ENCODE data around the gene SLC6A15.

SLC6A15 gene

GRCh38 chr12:84920331-84920730 lies 7.7 kb upstream of the SLC6A15 start:
- no peaks in the 10 kb centered on the region for H3K4me1 ChIP-seq (ENCODE audit: control insufficient read depth, insufficient read depth, low read length, poor library complexity, severe bottlenecking)
- no peak overlapping the region for H3K4me3 ChIP-seq (ENCODE audit: insufficient read depth, low read depth, low read length, poor library complexity, severe bottlenecking)
- no peaks in the 10 kb centered on the region for H3K9me3 ChIP-seq (ENCODE audit: control insufficient read depth, low read length)
- no peak for DNase-seq
- H3K27ac ChIP-seq (ENCODE audit: insufficient read depth, low read length, poor library complexity, severe bottlenecking) = no peak overlapping the region
- H3K27me3 ChIP-seq (replicated peaks; ENCODE audit: control insufficient read depth, insufficient read depth, low read length, poor library complexity, severe bottlenecking) = no peaks in the 10 kb centered on the region
- H3K36me3 ChIP-seq (ENCODE audit: control insufficient read depth, insufficient read depth, low read length) = no peaks in the 10 kb centered on the region

- no peaks in the 10 kb centered on the region for H3K4me1 ChIP-seq (ENCODE audit: control insufficient read depth, insufficient read depth, low read length, poor library complexity, severe bottlenecking)
- no peaks in the 10 kb centered on the region for H3K36me3 ChIP-seq (ENCODE audit: control insufficient read depth, insufficient read depth, low read length)
- H3K27me3 ChIP-seq (replicated peaks; ENCODE audit: control insufficient read depth, insufficient read depth, low read length, poor library complexity, severe bottlenecking) = no peaks in the 10 kb centered on the region
- no peak overlapping the region for H3K4me3 ChIP-seq (ENCODE audit: insufficient read depth, low read depth, low read length, poor library complexity, severe bottlenecking)
- H3K9me3 ChIP-seq (ENCODE audit: control insufficient read depth, low read length) = no peaks in the 10 kb centered on the region
- DNase-seq = no peak
- H3K27ac ChIP-seq (ENCODE audit: insufficient read depth, low read length, poor library complexity, severe bottlenecking) = no peak overlapping the region
These were observed 6.7 kb upstream of the SLC6A15 start for GRCh38 chr12:84919271-84919670.

GRCh38 chr12:84913129-84913515 lies 523 bp upstream of the SLC6A15 start:
- Histone ChIP-seq H3K36me3 (ENCODE audit: control insufficient read depth, insufficient read depth, low read length) (no peaks in the 10 kb centered on the region), H3K4me1 (ENCODE audit: control insufficient read depth, insufficient read depth, low read length, poor library complexity, severe bottlenecking) (no peaks in the 10 kb centered on the region), H3K27me3 (replicated peaks; ENCODE audit: control insufficient read depth, insufficient read depth, low read length, poor library complexity, severe bottlenecking) (no peaks in the 10 kb centered on the region), H3K9me3 (ENCODE audit: control insufficient read depth, low read length) (no peaks in the 10 kb centered on the region), H3K4me3 (ENCODE audit: insufficient read depth, low read depth, low read length, poor library complexity, severe bottlenecking) (no peak overlapping the region), H3K27ac (ENCODE audit: insufficient read depth, low read length, poor library complexity, severe bottlenecking) (no peak overlapping the region)
- no peak for DNase-seq

- H3K27me3 ChIP-seq (replicated peaks; ENCODE audit: control insufficient read depth, insufficient read depth, low read length, poor library complexity, severe bottlenecking) = no peaks in the 10 kb centered on the region
These were observed 1.1 kb downstream of the SLC6A15 start for GRCh38 chr12:84911271-84912197.

GRCh38 chr12:84910549-84911241 lies 1.9 kb downstream of the SLC6A15 start:
- Histone ChIP-seq H3K9me3 (ENCODE audit: control insufficient read depth, low read length) (no peaks in the 10 kb centered on the region), H3K4me1 (ENCODE audit: control insufficient read depth, insufficient read depth, low read length, poor library complexity, severe bottlenecking) (no peaks in the 10 kb centered on the region), H3K4me3 (ENCODE audit: insufficient read depth, low read depth, low read length, poor library complexity, severe bottlenecking) (no peak overlapping the region), H3K36me3 (ENCODE audit: control insufficient read depth, insufficient read depth, low read length) (no peaks in the 10 kb centered on the region), H3K27ac (ENCODE audit: insufficient read depth, low read length, poor library complexity, severe bottlenecking) (no peak overlapping the region), H3K27me3 (replicated peaks; ENCODE audit: control insufficient read depth, insufficient read depth, low read length, poor library complexity, severe bottlenecking) (no peaks in the 10 kb centered on the region)
- no peak for DNase-seq

More at GRCh38 chr12:84911271-84912197, 1.1 kb downstream of the SLC6A15 start:
- DNase-seq = no peak
- H3K36me3 ChIP-seq (ENCODE audit: control insufficient read depth, insufficient read depth, low read length) = no peaks in the 10 kb centered on the region
- no peaks in the 10 kb centered on the region for H3K4me1 ChIP-seq (ENCODE audit: control insufficient read depth, insufficient read depth, low read length, poor library complexity, severe bottlenecking)
- H3K27ac ChIP-seq (ENCODE audit: insufficient read depth, low read length, poor library complexity, severe bottlenecking) = no peak overlapping the region
- no peak overlapping the region for H3K4me3 ChIP-seq (ENCODE audit: insufficient read depth, low read depth, low read length, poor library complexity, severe bottlenecking)
- no peaks in the 10 kb centered on the region for H3K9me3 ChIP-seq (ENCODE audit: control insufficient read depth, low read length)

GRCh38 chr12:84904051-84904450 lies 8.5 kb downstream of the SLC6A15 start:
- no peak overlapping the region for H3K4me3 ChIP-seq (ENCODE audit: insufficient read depth, low read depth, low read length, poor library complexity, severe bottlenecking)
- no peak overlapping the region for H3K27ac ChIP-seq (ENCODE audit: insufficient read depth, low read length, poor library complexity, severe bottlenecking)
- H3K4me1 ChIP-seq (ENCODE audit: control insufficient read depth, insufficient read depth, low read length, poor library complexity, severe bottlenecking) = no peaks in the 10 kb centered on the region
- no peaks in the 10 kb centered on the region for H3K36me3 ChIP-seq (ENCODE audit: control insufficient read depth, insufficient read depth, low read length)
- H3K27me3 ChIP-seq (replicated peaks; ENCODE audit: control insufficient read depth, insufficient read depth, low read length, poor library complexity, severe bottlenecking) = no peaks in the 10 kb centered on the region
- no peak for DNase-seq
- no peaks in the 10 kb centered on the region for H3K9me3 ChIP-seq (ENCODE audit: control insufficient read depth, low read length)

- Histone ChIP-seq H3K4me3 (ENCODE audit: insufficient read depth, low read depth, low read length, poor library complexity, severe bottlenecking) (no peak overlapping the region), H3K36me3 (ENCODE audit: control insufficient read depth, insufficient read depth, low read length) (no peaks in the 10 kb centered on the region), H3K27ac (ENCODE audit: insufficient read depth, low read length, poor library complexity, severe bottlenecking) (no peak overlapping the region), H3K27me3 (replicated peaks; ENCODE audit: control insufficient read depth, insufficient read depth, low read length, poor library complexity, severe bottlenecking) (no peaks in the 10 kb centered on the region), H3K9me3 (ENCODE audit: control insufficient read depth, low read length) (no peaks in the 10 kb centered on the region), H3K4me1 (ENCODE audit: control insufficient read depth, insufficient read depth, low read length, poor library complexity, severe bottlenecking) (no peaks in the 10 kb centered on the region)
- DNase-seq = no peak
These were observed 21.3 kb downstream of the SLC6A15 start for GRCh38 chr12:84891106-84891838.

- Histone ChIP-seq H3K4me1 (ENCODE audit: control insufficient read depth, insufficient read depth, low read length, poor library complexity, severe bottlenecking) (no peaks in the 10 kb centered on the region), H3K27ac (ENCODE audit: insufficient read depth, low read length, poor library complexity, severe bottlenecking) (no peak overlapping the region), H3K4me3 (ENCODE audit: insufficient read depth, low read depth, low read length, poor library complexity, severe bottlenecking) (no peak overlapping the region), H3K36me3 (ENCODE audit: control insufficient read depth, insufficient read depth, low read length) (no peaks in the 10 kb centered on the region), H3K27me3 (replicated peaks; ENCODE audit: control insufficient read depth, insufficient read depth, low read length, poor library complexity, severe bottlenecking) (no peaks in the 10 kb centered on the region), H3K9me3 (ENCODE audit: control insufficient read depth, low read length) (no peaks in the 10 kb centered on the region)
- DNase-seq = no peak
These were observed 22.8 kb downstream of the SLC6A15 start for GRCh38 chr12:84889818-84890217.

- no peaks in the 10 kb centered on the region for H3K9me3 ChIP-seq (ENCODE audit: control insufficient read depth, low read length)
- H3K27me3 ChIP-seq (replicated peaks; ENCODE audit: control insufficient read depth, insufficient read depth, low read length, poor library complexity, severe bottlenecking) = no peaks in the 10 kb centered on the region
- DNase-seq = no peak
- no peaks in the 10 kb centered on the region for H3K4me1 ChIP-seq (ENCODE audit: control insufficient read depth, insufficient read depth, low read length, poor library complexity, severe bottlenecking)
- H3K27ac ChIP-seq (ENCODE audit: insufficient read depth, low read length, poor library complexity, severe bottlenecking) = no peak overlapping the region
- no peak overlapping the region for H3K4me3 ChIP-seq (ENCODE audit: insufficient read depth, low read depth, low read length, poor library complexity, severe bottlenecking)
- no peaks in the 10 kb centered on the region for H3K36me3 ChIP-seq (ENCODE audit: control insufficient read depth, insufficient read depth, low read length)
These were observed 23.7 kb downstream of the SLC6A15 start for GRCh38 chr12:84888861-84889260.

Data from effector memory CD4-positive, alpha-beta T cell (primary cell).